GM04503 (cell line): ENCODE results near the gene LRCH1.

Experiments used
- DNase-seq: peaks from one replicate; pipeline ENCODE4 v3.0.0-alpha.2; 2012; ENCODE audit warnings: low read depth

LRCH1 gene

DNA sequence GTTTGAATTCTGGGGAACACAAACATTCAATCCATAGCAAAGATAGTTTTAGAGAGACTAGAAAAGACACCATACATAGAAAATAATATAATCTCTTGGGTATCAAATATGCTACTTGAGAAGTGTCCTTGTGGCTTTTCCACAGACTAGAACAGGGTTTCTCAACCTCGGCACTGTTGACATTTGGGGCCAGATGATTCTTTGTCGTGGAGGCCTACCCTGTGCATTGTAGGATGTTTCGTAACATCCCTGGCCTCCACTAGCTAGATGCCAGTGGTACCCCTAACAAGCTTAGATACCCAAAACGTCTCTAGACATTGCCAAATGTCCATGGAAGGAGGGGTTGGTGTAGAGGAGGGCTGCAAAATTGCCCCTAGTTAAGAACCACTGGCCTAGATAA, 246.2 kb downstream of the LRCH1 start:
- DNase-seq, result no peak

DNA sequence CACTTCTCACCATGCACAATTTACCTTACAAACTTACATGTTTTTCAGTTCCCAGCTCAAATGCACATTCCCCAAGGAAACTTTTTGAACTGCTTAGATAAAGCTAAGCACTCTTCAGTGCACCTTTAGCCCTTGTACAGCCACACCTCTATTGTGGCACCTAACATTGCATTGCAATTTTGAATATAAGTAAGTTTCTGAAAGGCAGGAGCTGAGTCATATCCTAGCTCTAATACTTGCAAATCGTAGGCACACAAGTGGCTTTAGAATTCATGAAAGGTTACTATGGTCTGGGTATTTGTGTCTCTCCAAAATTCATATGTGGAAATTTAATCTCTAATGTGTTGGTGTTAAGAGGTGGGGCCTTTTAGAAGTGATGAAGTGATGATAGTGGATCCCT, 248.9 kb downstream of the LRCH1 start:
- DNase-seq, result no peak
